Measurements from ENCODE around the gene ATXN3L. TPM values are rescaled to one million over a fixed set of nuclear protein-coding genes. Genes with fewer than 3 reads are reported as not detected.

ATXN3L gene
- total and polyA plus RNA-seq, 9 donors = 0.09 TPM; not detected in 8

DNA sequence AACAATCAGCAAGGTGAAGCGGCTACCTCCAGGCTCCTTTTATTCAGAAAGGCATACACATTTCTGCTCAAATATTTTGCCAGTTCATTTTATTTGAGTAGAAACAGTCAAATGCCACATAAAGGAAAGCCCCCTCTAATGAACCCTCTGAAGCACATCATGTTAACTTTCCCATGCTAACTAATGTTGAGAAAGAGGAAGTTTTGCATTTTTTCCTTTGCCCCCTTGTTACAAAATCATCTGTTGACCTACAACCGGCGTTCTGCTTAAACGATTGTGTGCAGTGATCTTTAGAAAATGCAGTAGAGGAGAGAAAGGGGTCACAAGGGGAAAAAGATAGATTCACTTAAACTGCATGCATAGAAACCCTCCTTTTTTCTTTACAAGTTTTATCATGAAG is 25.2 kb upstream of the ATXN3L start:
- WGBS (ENCODE audit: insufficient coverage) = no CpG with 5 or more reads among the region's 4 CpGs
- Histone ChIP-seq H3K4me1 (ENCODE audit: control insufficient read depth, insufficient read depth, low read length) (no peaks in the 10 kb centered on the region), H3K27ac (ENCODE audit: low read length) (no peak overlapping the region), H3K4me3 (ENCODE audit: low read length) (no peak overlapping the region), H3K36me3 (ENCODE audit: control insufficient read depth, insufficient read depth, low read length) (no peaks in the 10 kb centered on the region), H3K9me3 (replicated peaks; ENCODE audit: control insufficient read depth, low read depth, low read length) (no peaks in the 10 kb centered on the region), H3K27me3 (ENCODE audit: control insufficient read depth, insufficient read depth, low read length) (peaks cover 17% of the 10 kb centered on the region)
- DNase-seq = no peak

DNA sequence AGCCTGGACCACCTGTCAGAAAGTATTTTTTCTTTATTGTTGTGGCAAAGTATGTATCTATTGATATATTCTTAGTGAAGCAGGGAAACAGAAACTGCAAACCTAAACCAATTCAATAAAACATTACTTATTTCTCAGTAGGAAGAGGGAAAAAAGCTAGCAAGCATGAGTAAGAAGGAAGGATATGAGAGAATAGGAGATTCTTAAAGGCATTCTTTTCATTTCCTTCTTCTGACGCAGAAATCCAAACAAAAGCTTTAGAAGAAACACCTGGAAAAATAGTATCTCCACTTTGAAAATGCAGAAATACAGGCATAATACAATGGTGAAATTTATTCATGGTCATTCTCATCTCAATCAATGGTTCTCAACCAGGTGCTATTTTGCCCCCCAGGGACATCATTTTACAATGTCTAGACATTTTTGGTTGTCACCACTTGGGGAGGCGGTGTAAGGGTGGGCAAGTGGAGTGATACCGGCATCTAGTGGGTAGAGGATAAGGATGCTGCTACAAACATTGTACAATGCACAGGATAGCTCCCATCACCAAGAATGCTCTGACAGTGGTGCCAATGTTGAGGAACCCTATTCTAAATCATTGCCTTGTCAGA is 21.7 kb upstream of the ATXN3L start:
- Histone ChIP-seq H3K36me3 (ENCODE audit: control insufficient read depth, insufficient read depth, low read length) (no peaks in the 10 kb centered on the region), H3K27ac (ENCODE audit: low read length) (no peak overlapping the region), H3K27me3 (ENCODE audit: control insufficient read depth, insufficient read depth, low read length) (peaks cover 16% of the 10 kb centered on the region), H3K4me1 (ENCODE audit: control insufficient read depth, insufficient read depth, low read length) (no peaks in the 10 kb centered on the region), H3K9me3 (replicated peaks; ENCODE audit: control insufficient read depth, low read depth, low read length) (no peaks in the 10 kb centered on the region), H3K4me3 (ENCODE audit: low read length) (no peak overlapping the region)
- WGBS (ENCODE audit: insufficient coverage) = no CpG with 5 or more reads among the region's 3 CpGs
- DNase-seq = peak; percentile 10

DNA sequence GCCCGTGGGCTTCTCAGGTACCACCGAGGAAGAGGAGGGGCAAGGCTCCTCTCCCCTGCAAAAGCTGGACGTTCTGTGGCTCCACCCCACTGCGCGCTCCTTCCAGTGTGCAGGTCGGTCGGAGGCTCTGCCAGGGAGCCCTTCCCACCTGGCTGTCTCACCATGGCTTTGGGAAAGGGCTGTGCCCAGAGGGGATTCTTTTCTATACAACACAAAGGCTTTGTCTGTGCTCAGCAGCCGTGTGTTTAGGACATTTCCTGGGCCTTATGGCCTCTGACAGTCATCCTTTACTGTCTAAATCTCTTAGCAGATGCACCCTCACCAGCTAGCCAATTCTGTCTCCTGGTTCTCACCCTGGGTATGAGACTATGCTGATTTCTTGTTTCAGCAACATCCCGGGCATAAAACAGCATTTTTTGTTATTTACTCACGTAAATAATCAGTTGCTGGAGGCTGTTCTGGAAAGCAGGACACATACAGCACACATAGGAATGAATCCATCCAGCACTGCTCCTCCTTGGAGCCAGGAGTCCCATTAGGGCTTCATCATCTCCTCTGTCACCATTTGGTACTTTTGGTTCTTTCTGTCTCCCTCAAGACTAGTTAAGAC is 20.4 kb upstream of the ATXN3L start:
- Histone ChIP-seq H3K36me3 (ENCODE audit: control insufficient read depth, insufficient read depth, low read length) (no peaks in the 10 kb centered on the region), H3K9me3 (replicated peaks; ENCODE audit: control insufficient read depth, low read depth, low read length) (no peaks in the 10 kb centered on the region), H3K27ac (ENCODE audit: low read length) (no peak overlapping the region), H3K4me1 (ENCODE audit: control insufficient read depth, insufficient read depth, low read length) (no peaks in the 10 kb centered on the region), H3K4me3 (ENCODE audit: low read length) (no peak overlapping the region), H3K27me3 (ENCODE audit: control insufficient read depth, insufficient read depth, low read length) (peaks cover 13% of the 10 kb centered on the region)
- DNase-seq = no peak
- 57% methylated on average over 3 of the region's 10 CpGs for WGBS (ENCODE audit: insufficient coverage)

- H3K27ac ChIP-seq (ENCODE audit: low read length) = no peak overlapping the region
- peaks cover 13% of the 10 kb centered on the region for H3K27me3 ChIP-seq (ENCODE audit: control insufficient read depth, insufficient read depth, low read length)
- WGBS (ENCODE audit: insufficient coverage) = 67% methylated on average over 3 of the region's 3 CpGs
- no peaks in the 10 kb centered on the region for H3K36me3 ChIP-seq (ENCODE audit: control insufficient read depth, insufficient read depth, low read length)
- H3K4me3 ChIP-seq (ENCODE audit: low read length) = no peak overlapping the region
- DNase-seq = no peak
- H3K9me3 ChIP-seq (replicated peaks; ENCODE audit: control insufficient read depth, low read depth, low read length) = no peaks in the 10 kb centered on the region
- H3K4me1 ChIP-seq (ENCODE audit: control insufficient read depth, insufficient read depth, low read length) = no peaks in the 10 kb centered on the region
These were observed 19.8 kb upstream of the ATXN3L start for GRCh38 chrX:13339607-13340006.

DNA sequence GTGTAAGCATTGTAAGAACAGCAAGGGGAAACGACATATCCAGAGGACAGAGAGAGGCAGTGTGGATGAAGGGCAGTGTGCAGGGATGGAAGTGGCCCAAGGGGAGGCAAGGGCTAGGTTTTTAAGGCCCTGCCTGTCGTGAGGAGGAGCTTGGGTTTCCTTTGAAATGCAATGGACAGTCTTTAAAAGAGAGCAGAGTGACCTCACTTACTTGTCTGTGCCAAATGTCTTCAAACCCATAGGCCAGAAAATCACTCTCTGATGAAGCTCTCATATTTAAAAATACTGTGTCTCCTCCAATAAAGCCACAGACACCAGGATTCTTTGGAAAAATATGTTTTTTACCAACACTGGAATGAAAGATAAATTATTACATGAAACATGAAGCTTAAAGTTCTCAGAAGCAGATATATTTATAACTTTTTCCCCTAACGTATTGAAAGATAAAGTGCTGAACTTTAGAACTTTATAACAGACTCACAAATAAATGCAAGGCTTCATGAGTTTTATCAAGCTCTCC is 19.2 kb upstream of the ATXN3L start:
- no peaks in the 10 kb centered on the region for H3K36me3 ChIP-seq (ENCODE audit: control insufficient read depth, insufficient read depth, low read length)
- peak; percentile 70 for DNase-seq
- peaks cover 13% of the 10 kb centered on the region for H3K27me3 ChIP-seq (ENCODE audit: control insufficient read depth, insufficient read depth, low read length)
- no peaks in the 10 kb centered on the region for H3K9me3 ChIP-seq (replicated peaks; ENCODE audit: control insufficient read depth, low read depth, low read length)
- no peaks in the 10 kb centered on the region for H3K4me1 ChIP-seq (ENCODE audit: control insufficient read depth, insufficient read depth, low read length)
- H3K27ac ChIP-seq (ENCODE audit: low read length) = no peak overlapping the region
- no peak overlapping the region for H3K4me3 ChIP-seq (ENCODE audit: low read length)
- 31% methylated on average over 1 of the region's 3 CpGs for WGBS (ENCODE audit: insufficient coverage)

DNA sequence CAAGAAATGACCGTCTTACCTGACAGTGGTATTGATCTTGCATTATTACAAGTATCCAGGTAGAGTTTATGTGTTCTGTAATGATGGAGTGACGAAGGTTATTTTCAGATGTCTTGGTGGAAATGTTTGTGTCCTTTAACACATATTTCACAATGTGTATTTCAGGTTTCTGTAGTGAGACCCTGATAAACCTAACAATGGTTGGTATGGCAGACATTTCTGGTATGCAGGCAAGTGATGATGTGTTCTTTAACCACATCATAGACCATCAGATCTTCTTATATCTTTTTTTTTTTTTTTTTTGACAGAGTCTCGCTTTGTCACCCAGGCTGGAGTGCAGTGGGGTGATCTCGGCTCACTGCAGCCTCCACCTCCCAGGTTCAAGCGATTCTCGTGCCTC is 14.6 kb upstream of the ATXN3L start:
- no peaks in the 10 kb centered on the region for H3K36me3 ChIP-seq (ENCODE audit: control insufficient read depth, insufficient read depth, low read length)
- DNase-seq = no peak
- no peak overlapping the region for H3K4me3 ChIP-seq (ENCODE audit: low read length)
- peaks cover under 1% of the 10 kb centered on the region for H3K27me3 ChIP-seq (ENCODE audit: control insufficient read depth, insufficient read depth, low read length)
- no peaks in the 10 kb centered on the region for H3K4me1 ChIP-seq (ENCODE audit: control insufficient read depth, insufficient read depth, low read length)
- no peaks in the 10 kb centered on the region for H3K9me3 ChIP-seq (replicated peaks; ENCODE audit: control insufficient read depth, low read depth, low read length)
- WGBS (ENCODE audit: insufficient coverage) = 100% methylated on average over 2 of the region's 6 CpGs
- H3K27ac ChIP-seq (ENCODE audit: low read length) = no peak overlapping the region

DNA sequence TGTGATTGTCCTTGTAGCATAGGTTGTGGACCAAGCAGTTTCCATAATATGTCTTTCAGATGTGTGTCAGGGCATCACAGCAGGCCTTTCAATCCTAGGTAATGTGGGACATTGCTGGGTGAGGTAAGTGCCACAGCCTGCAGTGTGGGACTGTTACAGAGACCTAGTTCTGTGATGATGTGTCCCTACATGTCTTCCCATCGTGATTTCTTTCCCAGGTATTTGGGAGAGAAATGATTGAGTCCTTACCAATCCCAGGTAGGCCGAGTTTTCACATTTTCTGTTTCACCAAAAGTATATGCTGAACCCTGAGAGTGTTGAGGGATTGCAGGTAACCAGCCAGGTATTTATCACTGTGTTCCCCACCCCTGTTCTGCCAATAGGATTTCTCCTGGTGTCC is 10.6 kb upstream of the ATXN3L start:
- no peak overlapping the region for H3K4me3 ChIP-seq (ENCODE audit: low read length)
- DNase-seq = no peak
- WGBS (ENCODE audit: insufficient coverage) = no CpG with 5 or more reads among the region's 2 CpGs
- no peak overlapping the region for H3K27ac ChIP-seq (ENCODE audit: low read length)
- no peaks in the 10 kb centered on the region for H3K36me3 ChIP-seq (ENCODE audit: control insufficient read depth, insufficient read depth, low read length)
- H3K9me3 ChIP-seq (replicated peaks; ENCODE audit: control insufficient read depth, low read depth, low read length) = no peaks in the 10 kb centered on the region
- peaks cover 3% of the 10 kb centered on the region for H3K27me3 ChIP-seq (ENCODE audit: control insufficient read depth, insufficient read depth, low read length)
- H3K4me1 ChIP-seq (ENCODE audit: control insufficient read depth, insufficient read depth, low read length) = no peaks in the 10 kb centered on the region

- no peak overlapping the region for H3K27ac ChIP-seq (ENCODE audit: low read length)
- H3K4me1 ChIP-seq (ENCODE audit: control insufficient read depth, insufficient read depth, low read length) = no peaks in the 10 kb centered on the region
- DNase-seq = no peak
- WGBS (ENCODE audit: insufficient coverage) = 85% methylated on average over 6 of the region's 8 CpGs
- no peaks in the 10 kb centered on the region for H3K9me3 ChIP-seq (replicated peaks; ENCODE audit: control insufficient read depth, low read depth, low read length)
- H3K27me3 ChIP-seq (ENCODE audit: control insufficient read depth, insufficient read depth, low read length) = peaks cover 3% of the 10 kb centered on the region
- no peak overlapping the region for H3K4me3 ChIP-seq (ENCODE audit: low read length)
- H3K36me3 ChIP-seq (ENCODE audit: control insufficient read depth, insufficient read depth, low read length) = no peaks in the 10 kb centered on the region
These were observed 7.8 kb upstream of the ATXN3L start for GRCh38 chrX:13327666-13328065.

- DNase-seq = no peak
- no peak overlapping the region for H3K4me3 ChIP-seq (ENCODE audit: low read length)
- H3K27me3 ChIP-seq (ENCODE audit: control insufficient read depth, insufficient read depth, low read length) = no peaks in the 10 kb centered on the region
- no peaks in the 10 kb centered on the region for H3K36me3 ChIP-seq (ENCODE audit: control insufficient read depth, insufficient read depth, low read length)
- no peak overlapping the region for H3K27ac ChIP-seq (ENCODE audit: low read length)
- H3K9me3 ChIP-seq (replicated peaks; ENCODE audit: control insufficient read depth, low read depth, low read length) = no peaks in the 10 kb centered on the region
- no peaks in the 10 kb centered on the region for H3K4me1 ChIP-seq (ENCODE audit: control insufficient read depth, insufficient read depth, low read length)
- whole genome bisulfite sequencing (ENCODE audit: insufficient coverage) = 40% methylated on average over 1 of the region's 1 CpG
These were observed 3.4 kb upstream of the ATXN3L start for GRCh38 chrX:13323241-13323640.

- WGBS (ENCODE audit: insufficient coverage) = 96% methylated on average over 4 of the region's 6 CpGs
- H3K27me3 ChIP-seq (ENCODE audit: control insufficient read depth, insufficient read depth, low read length) = peaks cover 17% of the 10 kb centered on the region
- H3K4me3 ChIP-seq (ENCODE audit: low read length) = no peak overlapping the region
- no peaks in the 10 kb centered on the region for H3K36me3 ChIP-seq (ENCODE audit: control insufficient read depth, insufficient read depth, low read length)
- no peak for DNase-seq
- H3K9me3 ChIP-seq (replicated peaks; ENCODE audit: control insufficient read depth, low read depth, low read length) = no peaks in the 10 kb centered on the region
- no peaks in the 10 kb centered on the region for H3K4me1 ChIP-seq (ENCODE audit: control insufficient read depth, insufficient read depth, low read length)
- H3K27ac ChIP-seq (ENCODE audit: low read length) = no peak overlapping the region
These were observed 2.5 kb downstream of the ATXN3L start for GRCh38 chrX:13317366-13317765.
